ENCODE results near the gene MYL4. TPM values are rescaled to one million over a fixed set of nuclear protein-coding genes. Genes with fewer than 3 reads are reported as not detected.
"Not testable (repeated sequence)": the region's sequence is repeated elsewhere in the genome, so short reads cannot be mapped to it uniquely, and the experiment has no call there.

MYL4 gene
- 1 to 10 TPM in 1 of 4 donors, not detected in 3; 1.5 TPM for total RNA-seq

GRCh38 chr17:47208744-47209488 is at the start of gene MYL4:
Gene MYL4 (plus strand): TSS chr17:47209348. CDS start chr17:47209423, 75 bp downstream.
- TF ChIP-seq POLR2A (IDR thresholded peaks at IDR 0.05) (no peak), EP300 (IDR thresholded peaks at IDR 0.05) (no peak)
- TF ChIP-seq, protein P1, sequence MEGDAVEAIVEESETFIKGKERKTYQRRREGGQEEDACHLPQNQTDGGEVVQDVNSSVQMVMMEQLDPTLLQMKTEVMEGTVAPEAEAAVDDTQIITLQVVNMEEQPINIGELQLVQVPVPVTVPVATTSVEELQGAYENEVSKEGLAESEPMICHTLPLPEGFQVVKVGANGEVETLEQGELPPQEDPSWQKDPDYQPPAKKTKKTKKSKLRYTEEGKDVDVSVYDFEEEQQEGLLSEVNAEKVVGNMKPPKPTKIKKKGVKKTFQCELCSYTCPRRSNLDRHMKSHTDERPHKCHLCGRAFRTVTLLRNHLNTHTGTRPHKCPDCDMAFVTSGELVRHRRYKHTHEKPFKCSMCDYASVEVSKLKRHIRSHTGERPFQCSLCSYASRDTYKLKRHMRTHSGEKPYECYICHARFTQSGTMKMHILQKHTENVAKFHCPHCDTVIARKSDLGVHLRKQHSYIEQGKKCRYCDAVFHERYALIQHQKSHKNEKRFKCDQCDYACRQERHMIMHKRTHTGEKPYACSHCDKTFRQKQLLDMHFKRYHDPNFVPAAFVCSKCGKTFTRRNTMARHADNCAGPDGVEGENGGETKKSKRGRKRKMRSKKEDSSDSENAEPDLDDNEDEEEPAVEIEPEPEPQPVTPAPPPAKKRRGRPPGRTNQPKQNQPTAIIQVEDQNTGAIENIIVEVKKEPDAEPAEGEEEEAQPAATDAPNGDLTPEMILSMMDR (IDR thresholded peaks at IDR 0.05): no peak
- DNase-seq (ENCODE audit: low spot score in 2 of 2): no peak
- WGBS, 2 donors: 65 to 80% methylated on average over 6 of the region's 6 CpGs
- Histone ChIP-seq H3K4me3 (no peak within 1 kb of the TSS), H3K4me1 (peaks cover 0 to 48% (median 22%) of the 10 kb centered on the region in 4 donors), H3K36me3 (no peaks in the 10 kb centered on the region), H3K27me3 (no peaks in the 10 kb centered on the region), H3K9me3 (no peaks in the 10 kb centered on the region), H3K27ac (no peak within 1 kb of the TSS)

DNA sequence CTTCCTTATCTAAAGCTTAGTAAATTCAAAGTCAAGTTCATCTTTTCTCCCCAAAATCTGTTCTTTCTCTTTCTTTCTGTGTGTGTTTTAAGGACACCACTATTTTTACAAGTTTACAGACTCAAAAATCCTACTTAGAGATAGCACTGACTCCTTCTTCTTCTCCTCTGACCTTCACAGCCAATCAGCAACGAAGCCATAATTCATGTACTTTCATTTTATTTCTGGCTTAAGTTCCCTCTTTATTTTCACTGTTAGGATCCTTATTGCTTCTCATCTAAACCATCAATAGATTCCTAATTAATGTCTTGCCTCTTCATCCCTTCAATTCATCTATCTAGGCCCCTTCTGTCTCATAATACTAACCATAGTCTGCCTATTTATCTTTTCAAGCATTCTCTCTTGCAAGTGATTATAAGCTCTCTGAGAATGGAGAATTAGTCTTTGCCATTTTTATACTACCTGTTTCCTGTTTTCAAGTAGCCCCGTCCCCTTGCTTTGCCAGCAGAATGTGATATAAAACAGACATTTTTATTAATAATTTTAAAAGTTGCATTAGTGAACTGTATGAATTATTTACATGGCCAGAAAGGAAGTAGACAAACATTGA is 47.0 kb upstream of the MYL4 start:
- WGBS, 2 donors: 71 to 84% methylated on average over 2 of the region's 2 CpGs
- Histone ChIP-seq H3K36me3 (peaks cover 0 to 59% (median 0%) of the 10 kb centered on the region in 3 donors), H3K4me3 (no peak overlapping the region), H3K9me3 (no peaks in the 10 kb centered on the region), H3K27me3 (no peaks in the 10 kb centered on the region), H3K27ac (no peak overlapping the region), H3K4me1 (peaks cover 0 to 3% (median 0%) of the 10 kb centered on the region in 4 donors)
- no peak for DNase-seq (ENCODE audit: low spot score in 2 of 2)
- TF ChIP-seq POLR2A (IDR thresholded peaks at IDR 0.05) (no peak), EP300 (IDR thresholded peaks at IDR 0.05) (no peak)
- TF ChIP-seq, protein P1 (IDR thresholded peaks at IDR 0.05): no peak

- Histone ChIP-seq H3K4me1 (peaks cover 0 to 3% (median 0%) of the 10 kb centered on the region in 4 donors), H3K27me3 (no peaks in the 10 kb centered on the region), H3K9me3 (no peaks in the 10 kb centered on the region), H3K27ac (no peak overlapping the region), H3K36me3 (peaks cover 0 to 65% (median 2%) of the 10 kb centered on the region in 3 donors), H3K4me3 (no peak overlapping the region)
- DNase-seq (ENCODE audit: low spot score in 2 of 2): no peak
- 95 to 98% methylated on average over 5 of the region's 5 CpGs for WGBS, 2 donors
- TF ChIP-seq, protein P1 (IDR thresholded peaks at IDR 0.05): no peak
- TF ChIP-seq EP300 (IDR thresholded peaks at IDR 0.05) (no peak), POLR2A (IDR thresholded peaks at IDR 0.05) (no peak)
Observed at GRCh38 chr17:47164263-47164662, 44.9 kb upstream of the MYL4 start.

DNA sequence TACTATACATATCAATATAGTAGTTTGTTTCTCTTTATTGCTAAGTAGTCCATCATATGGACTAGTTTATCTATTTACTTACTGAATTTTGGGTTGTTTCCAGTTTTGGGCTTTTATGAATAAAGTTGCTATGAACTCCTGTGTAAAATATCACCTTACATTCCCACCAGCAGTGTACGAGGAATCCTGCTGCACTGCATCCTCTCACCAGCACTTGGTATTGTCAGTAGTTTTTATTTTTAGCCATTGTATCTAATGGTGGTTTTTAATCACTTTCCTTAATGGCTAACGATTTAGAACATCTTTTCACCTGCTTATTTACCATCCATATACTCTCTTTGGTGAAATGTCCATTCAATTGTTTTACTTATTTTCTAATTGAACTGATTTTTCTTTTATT is 44.0 kb upstream of the MYL4 start:
- H3K36me3 ChIP-seq: peaks cover 0 to 59% (median 2%) of the 10 kb centered on the region in 3 donors
- H3K4me3 ChIP-seq: no peak overlapping the region
- no peak for DNase-seq (ENCODE audit: low spot score in 2 of 2)
- no peak for TF ChIP-seq EP300 (IDR thresholded peaks at IDR 0.05)
- H3K27me3 ChIP-seq: no peaks in the 10 kb centered on the region
- no peaks in the 10 kb centered on the region for H3K9me3 ChIP-seq
- 92 to 94% methylated on average over 2 of the region's 2 CpGs for WGBS, 2 donors
- peaks cover 0 to 3% (median 0%) of the 10 kb centered on the region in 4 donors for H3K4me1 ChIP-seq
- no peak overlapping the region for H3K27ac ChIP-seq

- H3K4me1 ChIP-seq; DNase-seq (ENCODE audit: low spot score in 2 of 2); H3K27me3 ChIP-seq; H3K27ac ChIP-seq; H3K4me3 ChIP-seq; H3K9me3 ChIP-seq: not testable (repeated sequence)
- peaks cover 0 to 47% (median 2%) of the 10 kb centered on the region in 3 donors for H3K36me3 ChIP-seq
- WGBS, 2 donors: 90 to 92% methylated on average over 5 of the region's 5 CpGs
Observed at GRCh38 chr17:47166854-47167253, 42.3 kb upstream of the MYL4 start.

GRCh38 chr17:47168896-47169295 is 40.3 kb upstream of the MYL4 start:
- peaks cover 0 to 46% (median 2%) of the 10 kb centered on the region in 3 donors for H3K36me3 ChIP-seq
- H3K9me3 ChIP-seq; H3K27me3 ChIP-seq; DNase-seq (ENCODE audit: low spot score in 2 of 2); H3K27ac ChIP-seq; H3K4me3 ChIP-seq: not testable (repeated sequence)
- H3K4me1 ChIP-seq: peaks cover 0 to 20% (median 0%) of the 10 kb centered on the region in 4 donors
- WGBS, 2 donors: 85 to 90% methylated on average over 4 of the region's 4 CpGs
